ENCODE measurements around the gene CYTH1. TPM values are rescaled to one million over a fixed set of nuclear protein-coding genes. Genes with fewer than 3 reads are reported as not detected.

Gene CYTH1
- total RNA-seq, 2 donors from 2014 or later = 54.6 to 68.9 TPM

DNA sequence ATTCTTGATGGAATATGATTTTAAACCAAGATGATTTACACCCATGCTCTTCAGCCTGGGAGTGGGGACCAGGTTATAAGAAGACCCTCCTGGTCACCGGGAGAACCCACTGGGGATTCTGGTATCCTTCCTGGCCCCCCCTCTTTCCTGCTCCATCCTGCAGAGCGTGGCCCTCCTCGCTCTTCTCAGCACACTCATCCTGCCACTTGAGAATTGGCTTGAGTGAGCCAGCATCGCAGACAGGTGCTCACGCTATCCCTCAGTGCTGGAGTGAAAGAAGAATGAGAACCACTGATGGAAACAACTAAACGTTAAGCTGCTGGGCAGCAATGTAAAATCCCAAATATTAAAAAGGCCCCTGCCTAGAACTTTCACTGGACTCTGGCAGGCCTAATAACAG is 98.0 kb downstream of the CYTH1 start:
- Histone ChIP-seq H3K27ac (no peak overlapping the region), H3K4me3 (no peak overlapping the region), H3K27me3 (no peaks in the 10 kb centered on the region), H3K36me3 (peaks cover 14% of the 10 kb centered on the region), H3K9me3 (no peaks in the 10 kb centered on the region), H3K4me1 (no peaks in the 10 kb centered on the region), H3K9ac (ENCODE audit: low read depth in 2 of 2, low read length in 2 of 2) (no peak overlapping the region)
- no peak for DNase-seq
- intact Hi-C loops (cut with DNase I) = no loop called here
- TF ChIP-seq, protein P1, sequence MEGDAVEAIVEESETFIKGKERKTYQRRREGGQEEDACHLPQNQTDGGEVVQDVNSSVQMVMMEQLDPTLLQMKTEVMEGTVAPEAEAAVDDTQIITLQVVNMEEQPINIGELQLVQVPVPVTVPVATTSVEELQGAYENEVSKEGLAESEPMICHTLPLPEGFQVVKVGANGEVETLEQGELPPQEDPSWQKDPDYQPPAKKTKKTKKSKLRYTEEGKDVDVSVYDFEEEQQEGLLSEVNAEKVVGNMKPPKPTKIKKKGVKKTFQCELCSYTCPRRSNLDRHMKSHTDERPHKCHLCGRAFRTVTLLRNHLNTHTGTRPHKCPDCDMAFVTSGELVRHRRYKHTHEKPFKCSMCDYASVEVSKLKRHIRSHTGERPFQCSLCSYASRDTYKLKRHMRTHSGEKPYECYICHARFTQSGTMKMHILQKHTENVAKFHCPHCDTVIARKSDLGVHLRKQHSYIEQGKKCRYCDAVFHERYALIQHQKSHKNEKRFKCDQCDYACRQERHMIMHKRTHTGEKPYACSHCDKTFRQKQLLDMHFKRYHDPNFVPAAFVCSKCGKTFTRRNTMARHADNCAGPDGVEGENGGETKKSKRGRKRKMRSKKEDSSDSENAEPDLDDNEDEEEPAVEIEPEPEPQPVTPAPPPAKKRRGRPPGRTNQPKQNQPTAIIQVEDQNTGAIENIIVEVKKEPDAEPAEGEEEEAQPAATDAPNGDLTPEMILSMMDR (IDR thresholded peaks at IDR 0.05) = no peak

DNA sequence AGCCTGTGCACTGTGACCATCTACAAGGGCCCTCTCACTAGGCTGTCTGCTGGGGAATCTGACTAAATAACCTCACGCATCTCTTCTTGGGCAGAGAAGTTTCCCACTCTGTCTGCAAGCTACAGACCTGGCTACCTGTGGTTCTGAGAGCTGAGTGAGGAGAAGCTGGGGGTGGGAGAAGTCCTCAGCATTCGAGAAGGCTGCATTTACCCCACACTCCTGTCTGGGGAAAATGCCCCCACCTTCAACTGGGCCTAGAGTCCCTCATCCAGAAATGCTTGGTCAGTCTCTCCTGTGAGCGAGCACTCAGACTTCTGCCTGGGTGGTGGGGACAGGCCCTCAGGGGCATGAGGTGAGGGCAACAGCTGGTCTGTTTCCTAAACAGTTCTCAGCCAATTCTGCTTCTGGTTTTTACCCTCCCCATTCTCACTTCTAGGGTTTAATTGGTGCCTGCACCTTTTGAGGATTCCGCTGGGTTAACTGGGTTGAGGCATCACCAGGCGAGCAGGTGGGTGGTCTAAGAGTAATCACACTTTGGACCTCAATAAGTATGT is 98.6 kb downstream of the CYTH1 start:
- Histone ChIP-seq H3K9me3 (no peaks in the 10 kb centered on the region), H3K4me1 (no peaks in the 10 kb centered on the region), H3K9ac (ENCODE audit: low read depth in 2 of 2, low read length in 2 of 2) (no peak overlapping the region), H3K27me3 (no peaks in the 10 kb centered on the region), H3K4me3 (no peak overlapping the region), H3K36me3 (peaks cover 11% of the 10 kb centered on the region), H3K27ac (no peak overlapping the region)
- intact Hi-C loops (cut with DNase I) = no loop called here
- TF ChIP-seq, protein P1 (IDR thresholded peaks at IDR 0.05) = no peak
- DNase-seq = no peak

GRCh38 chr17:78682363-78682762 is 99.7 kb downstream of the CYTH1 start:
- no peak for DNase-seq
- TF ChIP-seq, protein P1 (IDR thresholded peaks at IDR 0.05) = no peak
- H3K4me3 ChIP-seq = no peak overlapping the region
- no peaks in the 10 kb centered on the region for H3K27me3 ChIP-seq
- H3K36me3 ChIP-seq = peaks cover 11% of the 10 kb centered on the region
- H3K27ac ChIP-seq = no peak overlapping the region
- H3K4me1 ChIP-seq = no peaks in the 10 kb centered on the region
- H3K9me3 ChIP-seq = no peaks in the 10 kb centered on the region
- intact Hi-C loops (cut with DNase I) = no loop called here
- no peak overlapping the region for H3K9ac ChIP-seq (ENCODE audit: low read depth in 2 of 2, low read length in 2 of 2)

GRCh38 chr17:78680436-78680835 is 101.6 kb downstream of the CYTH1 start:
- Histone ChIP-seq H3K27ac (no peak overlapping the region), H3K9ac (ENCODE audit: low read depth in 2 of 2, low read length in 2 of 2) (no peak overlapping the region), H3K4me1 (no peaks in the 10 kb centered on the region), H3K27me3 (no peaks in the 10 kb centered on the region), H3K36me3 (peaks cover 12% of the 10 kb centered on the region), H3K4me3 (no peak overlapping the region), H3K9me3 (no peaks in the 10 kb centered on the region)
- TF ChIP-seq, protein P1 (IDR thresholded peaks at IDR 0.05) = no peak
- intact Hi-C loops (cut with DNase I) = no loop called here
- DNase-seq = no peak

DNA sequence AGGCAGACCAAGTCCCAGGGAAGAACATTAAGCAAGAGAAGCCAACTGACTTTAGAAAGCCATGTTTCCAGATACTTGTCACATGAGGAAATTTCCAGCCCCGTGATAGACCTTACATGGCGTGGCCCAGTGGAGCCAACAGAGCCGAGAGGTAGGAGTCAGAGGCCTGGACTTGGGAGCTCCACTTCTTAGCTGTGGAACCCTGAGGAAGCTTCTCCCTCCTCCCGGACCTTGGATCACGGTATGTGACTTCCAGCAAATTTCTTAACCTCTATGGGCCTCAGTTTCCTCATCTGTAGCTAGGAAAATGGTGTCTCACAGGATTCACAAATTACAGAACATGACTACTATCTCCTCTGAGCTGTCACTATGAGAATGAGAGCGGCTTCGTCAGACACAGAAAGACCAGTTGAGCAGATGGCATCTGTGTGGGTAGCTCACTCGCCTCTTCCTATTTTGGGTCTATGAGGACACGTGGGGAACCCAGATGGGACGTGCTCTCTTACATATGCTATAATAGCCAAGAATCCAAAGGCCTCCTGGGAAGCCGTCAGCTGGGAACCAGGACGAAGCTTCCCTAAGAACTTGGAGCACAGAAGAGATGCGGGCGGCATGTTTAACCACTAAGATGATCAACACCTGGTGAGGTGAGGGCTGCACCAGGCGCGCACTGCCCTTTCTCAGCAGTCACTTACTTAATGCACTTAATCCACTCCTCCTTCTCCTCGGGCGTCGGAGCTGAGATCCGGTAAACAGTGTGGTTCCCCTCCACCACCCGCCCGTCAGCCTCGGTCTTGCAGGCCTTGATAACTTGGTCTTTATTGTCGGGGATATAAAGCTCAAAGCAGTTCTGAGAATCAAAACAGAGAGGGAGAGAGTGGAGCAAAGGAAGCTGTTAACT is 102.3 kb downstream of the CYTH1 start:
- peaks cover 19% of the 10 kb centered on the region for H3K36me3 ChIP-seq
- no peaks in the 10 kb centered on the region for H3K4me1 ChIP-seq
- intact Hi-C loops (cut with DNase I) = no loop called here
- DNase-seq = no peak
- no peaks in the 10 kb centered on the region for H3K27me3 ChIP-seq
- TF ChIP-seq, protein P1 (IDR thresholded peaks at IDR 0.05) = no peak
- no peak overlapping the region for H3K9ac ChIP-seq (ENCODE audit: low read depth in 2 of 2, low read length in 2 of 2)
- no peak overlapping the region for H3K4me3 ChIP-seq
- H3K9me3 ChIP-seq = no peaks in the 10 kb centered on the region
- H3K27ac ChIP-seq = no peak overlapping the region

Measured in colonic mucosa (tissue), 4 donors.